ENCODE data around the gene BCAS1.

The BCAS1 gene

DNA sequence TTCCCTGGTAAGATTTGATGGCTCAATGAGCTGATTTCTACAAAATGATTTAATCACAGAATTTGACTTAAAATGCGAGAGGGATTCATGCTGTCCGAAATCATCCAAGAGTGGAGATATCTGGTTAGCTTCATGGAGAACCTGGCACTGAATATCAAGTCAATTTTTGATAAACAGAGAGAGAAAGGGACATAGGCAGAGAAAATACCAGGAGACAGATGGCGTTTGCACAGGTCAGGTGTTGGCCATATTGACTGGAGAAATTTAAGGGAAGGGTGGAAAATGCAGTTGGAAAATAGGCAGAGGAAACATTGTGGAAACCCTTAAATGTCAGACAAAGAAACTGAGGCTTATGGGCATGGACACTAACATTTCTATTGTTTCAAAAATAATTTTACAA, 47.0 kb downstream of the BCAS1 start:
- TF ChIP-seq CSRNP3 (CRISPR knock-in tag; IDR thresholded peaks at IDR 0.05) (no peak), ZNF70 (CRISPR knock-in tag; IDR thresholded peaks at IDR 0.05) (no peak), POU6F1 (CRISPR knock-in tag; IDR thresholded peaks at IDR 0.05; ENCODE audit: borderline replicate concordance, low read depth) (no peak), ARNTL (CRISPR knock-in tag; IDR thresholded peaks at IDR 0.05; ENCODE audit: borderline replicate concordance, low read depth) (no peak), PATZ1 (CRISPR knock-in tag; IDR thresholded peaks at IDR 0.05; ENCODE audit: borderline replicate concordance) (no peak), ZFP3 (CRISPR knock-in tag; IDR thresholded peaks at IDR 0.05) (no peak), ISL1 (CRISPR knock-in tag; IDR thresholded peaks at IDR 0.05) (no peak), ZNF565 (CRISPR knock-in tag; conservative IDR thresholded peaks at IDR 0.05; ENCODE audit: low read depth) (no peak), ZNF8 (CRISPR knock-in tag; IDR thresholded peaks at IDR 0.05) (no peak), ZC3H10 (CRISPR knock-in tag; IDR thresholded peaks at IDR 0.05) (no peak), BACH2 (CRISPR knock-in tag; IDR thresholded peaks at IDR 0.05; ENCODE audit: borderline replicate concordance) (no peak)
- TF ChIP-seq, protein P1, sequence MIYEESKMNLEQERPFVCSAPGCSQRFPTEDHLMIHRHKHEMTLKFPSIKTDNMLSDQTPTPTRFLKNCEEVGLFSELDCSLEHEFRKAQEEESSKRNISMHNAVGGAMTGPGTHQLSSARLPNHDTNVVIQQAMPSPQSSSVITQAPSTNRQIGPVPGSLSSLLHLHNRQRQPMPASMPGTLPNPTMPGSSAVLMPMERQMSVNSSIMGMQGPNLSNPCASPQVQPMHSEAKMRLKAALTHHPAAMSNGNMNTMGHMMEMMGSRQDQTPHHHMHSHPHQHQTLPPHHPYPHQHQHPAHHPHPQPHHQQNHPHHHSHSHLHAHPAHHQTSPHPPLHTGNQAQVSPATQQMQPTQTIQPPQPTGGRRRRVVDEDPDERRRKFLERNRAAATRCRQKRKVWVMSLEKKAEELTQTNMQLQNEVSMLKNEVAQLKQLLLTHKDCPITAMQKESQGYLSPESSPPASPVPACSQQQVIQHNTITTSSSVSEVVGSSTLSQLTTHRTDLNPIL (CRISPR knock-in tag; IDR thresholded peaks at IDR 0.05; ENCODE audit: low read depth): no peak
- ATAC-seq: no peak

DNA sequence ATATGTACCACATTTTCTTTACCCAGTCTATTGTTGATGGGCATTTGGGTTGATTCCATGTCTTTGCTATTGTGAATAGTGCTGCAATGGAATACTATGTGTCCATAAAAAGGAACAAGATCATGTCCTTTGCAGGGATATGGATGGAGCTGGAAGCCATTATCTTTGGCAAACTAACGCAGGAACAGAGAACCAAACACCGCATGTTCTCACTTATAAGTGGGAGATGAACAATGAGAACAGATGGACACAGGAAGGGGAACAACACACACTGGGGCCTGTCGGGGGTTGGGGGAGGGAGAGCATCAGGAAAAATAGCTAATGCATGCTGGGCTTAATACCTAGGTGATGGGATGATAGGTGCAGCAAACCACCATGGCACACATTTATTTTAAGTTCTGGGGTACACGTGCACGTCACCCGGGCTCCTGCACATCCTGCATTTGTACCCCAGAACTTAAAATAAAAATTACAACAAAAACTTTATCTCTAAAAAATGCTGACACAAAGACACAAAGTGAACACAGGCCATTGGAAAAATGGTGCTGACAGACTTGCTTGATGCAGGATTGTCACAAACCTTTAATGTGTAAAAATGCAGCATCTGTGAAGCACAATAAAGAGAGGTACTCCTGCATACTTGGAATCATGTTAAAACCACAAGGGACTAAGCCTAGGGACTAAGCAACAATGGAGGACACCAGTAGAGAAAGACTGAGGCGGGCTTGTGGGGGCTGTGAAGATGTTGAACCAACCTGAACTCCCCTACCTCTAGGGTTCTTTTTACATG, 48.8 kb downstream of the BCAS1 start:
- TF ChIP-seq CSRNP3 (CRISPR knock-in tag; IDR thresholded peaks at IDR 0.05) (no peak), ISL1 (CRISPR knock-in tag; IDR thresholded peaks at IDR 0.05) (no peak), ZNF8 (CRISPR knock-in tag; IDR thresholded peaks at IDR 0.05) (no peak), ZNF70 (CRISPR knock-in tag; IDR thresholded peaks at IDR 0.05) (no peak), CSDC2 (CRISPR knock-in tag; IDR thresholded peaks at IDR 0.05) (no peak), OSR1 (CRISPR knock-in tag; IDR thresholded peaks at IDR 0.05) (no peak), GLIS3 (CRISPR knock-in tag; IDR thresholded peaks at IDR 0.05) (no peak), ZC3H10 (CRISPR knock-in tag; IDR thresholded peaks at IDR 0.05) (no peak), POU6F1 (CRISPR knock-in tag; IDR thresholded peaks at IDR 0.05; ENCODE audit: borderline replicate concordance, low read depth) (no peak), ZNF565 (CRISPR knock-in tag; conservative IDR thresholded peaks at IDR 0.05; ENCODE audit: low read depth) (no peak), PATZ1 (CRISPR knock-in tag; IDR thresholded peaks at IDR 0.05; ENCODE audit: borderline replicate concordance) (no peak), SNAI2 (CRISPR knock-in tag; IDR thresholded peaks at IDR 0.05) (no peak), TSHZ2 (CRISPR knock-in tag; IDR thresholded peaks at IDR 0.05) (no peak), ZFP3 (CRISPR knock-in tag; IDR thresholded peaks at IDR 0.05) (no peak), BACH2 (CRISPR knock-in tag; IDR thresholded peaks at IDR 0.05; ENCODE audit: borderline replicate concordance) (no peak), RARB (CRISPR knock-in tag; IDR thresholded peaks at IDR 0.05) (no peak), ARNTL (CRISPR knock-in tag; IDR thresholded peaks at IDR 0.05; ENCODE audit: borderline replicate concordance, low read depth) (no peak)
- no peak for ATAC-seq
